ENCODE results near the gene AUTS2. TPM values are rescaled to one million over a fixed set of nuclear protein-coding genes. Genes with fewer than 3 reads are reported as not detected.

AUTS2 gene
- total RNA-seq, 1 experiment from 2014 or later: 30.1 TPM

- H3K4me3 ChIP-seq: no peak overlapping the region
- no peaks in the 10 kb centered on the region for H3K27me3 ChIP-seq
- no peak for DNase-seq
- no peak overlapping the region for H3K27ac ChIP-seq
- H3K4me1 ChIP-seq: no peaks in the 10 kb centered on the region
- H3K9me3 ChIP-seq (replicated peaks): no peaks in the 10 kb centered on the region; the same call in 1 of the 2 replicates
- H3K36me3 ChIP-seq: no peaks in the 10 kb centered on the region
These were observed 997.1 kb downstream of the AUTS2 start for GRCh38 chr7:70595370-70595754.

GRCh38 chr7:70595755-70596597, 997.7 kb downstream of the AUTS2 start:
- no peaks in the 10 kb centered on the region; the same call in 1 of the 2 replicates for H3K9me3 ChIP-seq (replicated peaks)
- no peak overlapping the region for H3K27ac ChIP-seq
- no peak overlapping the region for H3K4me3 ChIP-seq
- no peak for DNase-seq
- H3K27me3 ChIP-seq: no peaks in the 10 kb centered on the region
- no peaks in the 10 kb centered on the region for H3K36me3 ChIP-seq
- H3K4me1 ChIP-seq: no peaks in the 10 kb centered on the region

GRCh38 chr7:70596598-70596913, 998.3 kb downstream of the AUTS2 start:
- H3K4me1 ChIP-seq: no peaks in the 10 kb centered on the region
- no peaks in the 10 kb centered on the region; the same call in 1 of the 2 replicates for H3K9me3 ChIP-seq (replicated peaks)
- no peaks in the 10 kb centered on the region for H3K36me3 ChIP-seq
- H3K27me3 ChIP-seq: no peaks in the 10 kb centered on the region
- no peak overlapping the region for H3K4me3 ChIP-seq
- H3K27ac ChIP-seq: no peak overlapping the region
- DNase-seq: no peak

- no peak for DNase-seq
- Histone ChIP-seq H3K27me3 (no peaks in the 10 kb centered on the region), H3K27ac (no peak overlapping the region), H3K4me3 (no peak overlapping the region), H3K4me1 (no peaks in the 10 kb centered on the region), H3K9me3 (replicated peaks) (no peaks in the 10 kb centered on the region; the same call in 1 of the 2 replicates), H3K36me3 (no peaks in the 10 kb centered on the region)
These were observed 998.8 kb downstream of the AUTS2 start for GRCh38 chr7:70597066-70597465.

- DNase-seq: no peak
- no peaks in the 10 kb centered on the region for H3K36me3 ChIP-seq
- no peaks in the 10 kb centered on the region for H3K4me1 ChIP-seq
- no peaks in the 10 kb centered on the region; the same call in 1 of the 2 replicates for H3K9me3 ChIP-seq (replicated peaks)
- H3K27ac ChIP-seq: no peak overlapping the region
- H3K4me3 ChIP-seq: no peak overlapping the region
- H3K27me3 ChIP-seq: no peaks in the 10 kb centered on the region
These were observed 1000.7 kb downstream of the AUTS2 start for GRCh38 chr7:70598976-70599375.

- Histone ChIP-seq H3K9me3 (replicated peaks) (peaks cover 3% of the 10 kb centered on the region; the same call in 1 of the 2 replicates), H3K36me3 (no peaks in the 10 kb centered on the region), H3K4me1 (no peaks in the 10 kb centered on the region), H3K27me3 (no peaks in the 10 kb centered on the region), H3K4me3 (no peak overlapping the region), H3K27ac (no peak overlapping the region)
- DNase-seq: no peak
These were observed 1001.3 kb downstream of the AUTS2 start for GRCh38 chr7:70599446-70600190.

GRCh38 chr7:70600993-70601392, 1002.7 kb downstream of the AUTS2 start:
- no peak for DNase-seq
- Histone ChIP-seq H3K36me3 (no peaks in the 10 kb centered on the region), H3K9me3 (replicated peaks) (peaks cover 7% of the 10 kb centered on the region; the same call in 1 of the 2 replicates), H3K27me3 (no peaks in the 10 kb centered on the region), H3K27ac (no peak overlapping the region), H3K4me1 (no peaks in the 10 kb centered on the region), H3K4me3 (no peak overlapping the region)

- H3K27ac ChIP-seq: no peak overlapping the region
- H3K27me3 ChIP-seq: no peaks in the 10 kb centered on the region
- DNase-seq: no peak
- H3K4me3 ChIP-seq: no peak overlapping the region
- peaks cover 7% of the 10 kb centered on the region; the same call in 1 of the 2 replicates for H3K9me3 ChIP-seq (replicated peaks)
- H3K36me3 ChIP-seq: no peaks in the 10 kb centered on the region
- H3K4me1 ChIP-seq: no peaks in the 10 kb centered on the region
These were observed 1003.8 kb downstream of the AUTS2 start for GRCh38 chr7:70602117-70602516.

GRCh38 chr7:70607281-70607680, 1009.0 kb downstream of the AUTS2 start:
- no peak overlapping the region for H3K27ac ChIP-seq
- H3K27me3 ChIP-seq: no peaks in the 10 kb centered on the region
- no peak for DNase-seq
- H3K9me3 ChIP-seq (replicated peaks): 0 out of 2 replicates have a peak, but pooled peaks cover 7% of the 10 kb centered on the region
- H3K4me1 ChIP-seq: no peaks in the 10 kb centered on the region
- H3K36me3 ChIP-seq: no peaks in the 10 kb centered on the region
- no peak overlapping the region for H3K4me3 ChIP-seq

- no peak overlapping the region for H3K4me3 ChIP-seq
- H3K27ac ChIP-seq: no peak overlapping the region
- 0 out of 2 replicates have a peak, but pooled peaks cover 7% of the 10 kb centered on the region for H3K9me3 ChIP-seq (replicated peaks)
- no peaks in the 10 kb centered on the region for H3K4me1 ChIP-seq
- H3K27me3 ChIP-seq: no peaks in the 10 kb centered on the region
- DNase-seq: no peak
- no peaks in the 10 kb centered on the region for H3K36me3 ChIP-seq
These were observed 1009.5 kb downstream of the AUTS2 start for GRCh38 chr7:70607759-70608158.

- no peaks in the 10 kb centered on the region for H3K4me1 ChIP-seq
- no peak overlapping the region for H3K4me3 ChIP-seq
- H3K9me3 ChIP-seq (replicated peaks): 0 out of 2 replicates have a peak, but pooled peaks cover 7% of the 10 kb centered on the region
- no peak for DNase-seq
- no peak overlapping the region for H3K27ac ChIP-seq
- H3K36me3 ChIP-seq: no peaks in the 10 kb centered on the region
- H3K27me3 ChIP-seq: no peaks in the 10 kb centered on the region
These were observed 1010.0 kb downstream of the AUTS2 start for GRCh38 chr7:70608229-70608628.

GRCh38 chr7:70612811-70613210, 1014.5 kb downstream of the AUTS2 start:
- H3K9me3 ChIP-seq (replicated peaks): no peaks in the 10 kb centered on the region
- DNase-seq: no peak

GRCh38 chr7:70614237-70615045, 1016.2 kb downstream of the AUTS2 start:
- no peak overlapping the region for H3K27ac ChIP-seq
- H3K9me3 ChIP-seq (replicated peaks): no peaks in the 10 kb centered on the region
- peak; percentile 50 to 56 for DNase-seq
- H3K36me3 ChIP-seq: no peaks in the 10 kb centered on the region
- no peak overlapping the region for H3K4me3 ChIP-seq
- no peaks in the 10 kb centered on the region for H3K4me1 ChIP-seq
- H3K27me3 ChIP-seq: no peaks in the 10 kb centered on the region

More at GRCh38 chr7:70612811-70613210, 1014.5 kb downstream of the AUTS2 start:
- H3K36me3 ChIP-seq: no peaks in the 10 kb centered on the region
- H3K27ac ChIP-seq: no peak overlapping the region
- H3K4me3 ChIP-seq: no peak overlapping the region
- no peaks in the 10 kb centered on the region for H3K27me3 ChIP-seq
- H3K4me1 ChIP-seq: no peaks in the 10 kb centered on the region

- Histone ChIP-seq H3K27ac (no peak overlapping the region), H3K9me3 (replicated peaks) (no peaks in the 10 kb centered on the region), H3K27me3 (no peaks in the 10 kb centered on the region), H3K4me3 (no peak overlapping the region), H3K36me3 (no peaks in the 10 kb centered on the region), H3K4me1 (no peaks in the 10 kb centered on the region)
- DNase-seq: no peak
These were observed 1016.9 kb downstream of the AUTS2 start for GRCh38 chr7:70615066-70615606.

Data from SJCRH30 (cell line).